Mucosa of descending colon (tissue), 3 donors: ENCODE measurements around the gene CLTC. TPM values are rescaled to one million over a fixed set of nuclear protein-coding genes. Genes with fewer than 3 reads are reported as not detected.

Experiments
- ATAC-seq: fragments of 200-7000 bp; cut with Tn5 transposase; one replicate; pipeline ENCODE4 v1.9.1; 2020; ENCODE audit warnings: mild to moderate bottlenecking, moderate library complexity
- DNase-seq, 3 donors: peaks; one replicate each; pipeline ENCODE4 v3.0.0-alpha.2; 2020
- H3K36me3 ChIP-seq: fragments of 200-600 bp; one replicate; pipeline ENCODE4 v1.8.0; 2021; ENCODE audit warnings: low read depth, mild to moderate bottlenecking
- H3K4me1 ChIP-seq: fragments of 200-600 bp; one replicate; pipeline ENCODE4 v1.8.0; 2021; ENCODE audit warnings: low read depth, mild to moderate bottlenecking
- H3K4me3 ChIP-seq: fragments of 200-600 bp; one replicate; pipeline ENCODE4 v1.8.0; 2021; ENCODE audit warnings: mild to moderate bottlenecking
- H3K9me3 ChIP-seq: fragments of 200-600 bp; one replicate; pipeline ENCODE4 v1.8.0; 2021; ENCODE audit warnings: mild to moderate bottlenecking
- intact Hi-C, 2 donors: fragments of 100-400 bp; cut with DNase I in 1 of 2; cut with micrococcal nuclease in 1 of 2; formaldehyde crosslinking; loops; one replicate each; pipeline versions ENCODE4 v1.11.0 to v1.11.1; 2022; cut with DNase I, micrococcal nuclease
- total RNA-seq, 3 donors: library from RNA; stranded (reverse); fragmentation: NEBNext Ultra II Directional in 2 of 3; extraction: Animal tissue kit (Norgen Biotek cat#: 25700) in 2 of 3; gene quantifications; one replicate each; pipeline versions ENCODE4 v1.2.1 to v1.2.4, GENCODE V29; 2021 to 2023
- TF ChIP-seq, protein P1 (sequence below): fragments of 200-600 bp; IDR thresholded peaks from one replicate; pipeline ENCODE4 v1.8.0; 2022; ENCODE audit warnings: antibody characterized with exemption, mild to moderate bottlenecking
- donor health status: DM: no; HTN: no; CAD: no; lungs with moderate emphysema.
- donor health status: DM: no; HTN: no; CAD: no.
- donor health status: DM: no; HTN: yes; CAD: no.

CLTC gene
- total RNA-seq, 3 donors from 2014 or later = 264 to 306 (median 286) TPM

GRCh38 chr17:59643159-59644140, 23.8 kb downstream of the CLTC start:
- ATAC-seq (peak; percentile 27), DNase-seq (no peak)
- H3K4me1 ChIP-seq = peaks cover 29% of the 10 kb centered on the region
- H3K4me3 ChIP-seq = no peak overlapping the region
- peaks cover 12% of the 10 kb centered on the region for H3K36me3 ChIP-seq
- no peaks in the 10 kb centered on the region for H3K9me3 ChIP-seq
- intact Hi-C loops = no loop called here
- TF ChIP-seq, protein P1, sequence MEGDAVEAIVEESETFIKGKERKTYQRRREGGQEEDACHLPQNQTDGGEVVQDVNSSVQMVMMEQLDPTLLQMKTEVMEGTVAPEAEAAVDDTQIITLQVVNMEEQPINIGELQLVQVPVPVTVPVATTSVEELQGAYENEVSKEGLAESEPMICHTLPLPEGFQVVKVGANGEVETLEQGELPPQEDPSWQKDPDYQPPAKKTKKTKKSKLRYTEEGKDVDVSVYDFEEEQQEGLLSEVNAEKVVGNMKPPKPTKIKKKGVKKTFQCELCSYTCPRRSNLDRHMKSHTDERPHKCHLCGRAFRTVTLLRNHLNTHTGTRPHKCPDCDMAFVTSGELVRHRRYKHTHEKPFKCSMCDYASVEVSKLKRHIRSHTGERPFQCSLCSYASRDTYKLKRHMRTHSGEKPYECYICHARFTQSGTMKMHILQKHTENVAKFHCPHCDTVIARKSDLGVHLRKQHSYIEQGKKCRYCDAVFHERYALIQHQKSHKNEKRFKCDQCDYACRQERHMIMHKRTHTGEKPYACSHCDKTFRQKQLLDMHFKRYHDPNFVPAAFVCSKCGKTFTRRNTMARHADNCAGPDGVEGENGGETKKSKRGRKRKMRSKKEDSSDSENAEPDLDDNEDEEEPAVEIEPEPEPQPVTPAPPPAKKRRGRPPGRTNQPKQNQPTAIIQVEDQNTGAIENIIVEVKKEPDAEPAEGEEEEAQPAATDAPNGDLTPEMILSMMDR = no peak

DNA sequence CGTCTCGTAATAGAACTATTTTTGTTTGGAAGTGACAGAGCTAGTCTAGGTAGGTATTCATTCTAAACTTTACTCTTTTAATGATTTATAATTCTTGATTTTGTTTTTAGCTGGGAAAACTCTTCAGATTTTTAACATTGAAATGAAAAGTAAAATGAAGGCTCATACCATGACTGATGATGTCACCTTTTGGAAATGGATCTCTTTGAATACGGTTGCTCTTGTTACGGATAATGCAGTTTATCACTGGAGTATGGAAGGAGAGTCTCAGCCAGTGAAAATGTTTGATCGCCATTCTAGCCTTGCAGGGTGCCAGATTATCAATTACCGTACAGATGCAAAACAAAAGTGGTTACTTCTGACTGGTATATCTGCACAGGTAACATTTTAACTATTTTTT, 27.6 kb downstream of the CLTC start:
- H3K4me3 ChIP-seq = no peak overlapping the region
- H3K4me1 ChIP-seq = peaks cover 14% of the 10 kb centered on the region
- intact Hi-C loops = no loop called here
- H3K9me3 ChIP-seq = no peaks in the 10 kb centered on the region
- DNase-seq (no peak), ATAC-seq (no peak)
- TF ChIP-seq, protein P1 = no peak
- H3K36me3 ChIP-seq = peaks cover 21% of the 10 kb centered on the region

GRCh38 chr17:59649886-59650285, 30.2 kb downstream of the CLTC start:
- H3K4me1 ChIP-seq = peaks cover 3% of the 10 kb centered on the region
- H3K36me3 ChIP-seq = peaks cover 21% of the 10 kb centered on the region
- TF ChIP-seq, protein P1 = no peak
- intact Hi-C loops = no loop called here
- ATAC-seq = no peak
- no peak for DNase-seq
- H3K9me3 ChIP-seq = no peaks in the 10 kb centered on the region
- no peak overlapping the region for H3K4me3 ChIP-seq

DNA sequence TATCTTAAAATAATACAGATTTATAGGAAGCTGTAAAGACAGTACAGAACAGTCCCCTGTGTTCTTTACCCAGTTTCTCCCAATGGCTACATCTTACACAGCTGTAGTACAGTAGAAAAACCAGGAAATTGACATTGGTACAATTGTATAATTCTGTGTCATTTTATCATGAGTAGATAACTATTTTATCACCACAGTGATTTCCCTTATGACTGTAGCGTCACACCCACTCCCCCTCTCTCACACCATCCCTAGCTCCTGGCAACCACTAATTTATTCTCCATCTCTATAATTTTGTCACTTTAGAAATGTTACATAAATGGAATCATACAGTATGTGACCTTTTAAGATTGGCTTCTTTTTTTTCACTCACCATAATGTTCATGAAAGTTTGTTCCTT, 30.9 kb downstream of the CLTC start:
- Histone ChIP-seq H3K9me3 (no peaks in the 10 kb centered on the region), H3K4me1 (no peaks in the 10 kb centered on the region), H3K4me3 (no peak overlapping the region), H3K36me3 (peaks cover 21% of the 10 kb centered on the region)
- intact Hi-C loops = no loop called here
- TF ChIP-seq, protein P1 = no peak
- ATAC-seq (no peak), DNase-seq (no peak)

DNA sequence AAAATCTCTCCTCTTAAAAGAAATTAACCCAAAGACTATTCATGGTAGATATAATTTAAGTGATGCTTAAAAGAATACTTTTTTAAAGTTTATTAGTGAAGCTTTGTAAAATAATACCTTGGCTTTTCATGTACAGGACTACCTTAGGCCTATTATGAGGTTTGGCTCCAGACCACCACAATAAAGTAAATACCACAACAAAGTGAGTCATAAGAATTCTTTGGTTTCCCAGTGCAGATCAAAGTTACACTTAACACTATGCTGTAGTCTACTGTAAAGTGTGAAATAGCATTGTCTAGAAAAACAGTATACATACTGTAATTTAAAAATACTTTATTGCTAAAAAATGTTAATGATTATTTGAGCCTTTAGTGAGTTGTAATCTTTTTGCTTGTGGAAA, 31.7 kb downstream of the CLTC start:
- DNase-seq = no peak
- H3K9me3 ChIP-seq = no peaks in the 10 kb centered on the region
- TF ChIP-seq, protein P1 = no peak
- no peak overlapping the region for H3K4me3 ChIP-seq
- no peak for ATAC-seq
- intact Hi-C loops = no loop called here
- H3K4me1 ChIP-seq = no peaks in the 10 kb centered on the region
- peaks cover 28% of the 10 kb centered on the region for H3K36me3 ChIP-seq
